ENCODE results near the gene SCUBE2.
"Not testable (repeated sequence)": the region's sequence is repeated elsewhere in the genome, so short reads cannot be mapped to it uniquely, and the experiment has no call there.

SCUBE2 gene

GRCh38 chr11:9039863-9040262, 51.5 kb downstream of the SCUBE2 start:
- DNase-seq: no peak

- DNase-seq: no peak
These were observed 52.2 kb downstream of the SCUBE2 start for GRCh38 chr11:9039198-9039597.

- DNase-seq: no peak
These were observed 52.9 kb downstream of the SCUBE2 start for GRCh38 chr11:9038541-9038940.

GRCh38 chr11:9037963-9038362, 53.4 kb downstream of the SCUBE2 start:
- DNase-seq: no peak

- DNase-seq: no peak
These were observed 54.2 kb downstream of the SCUBE2 start for GRCh38 chr11:9037046-9037780.

- DNase-seq: no peak
These were observed 60.8 kb downstream of the SCUBE2 start for GRCh38 chr11:9030601-9031000.

GRCh38 chr11:9029422-9029821, 62.0 kb downstream of the SCUBE2 start:
- DNase-seq: no peak

- no peak for DNase-seq
These were observed 62.8 kb downstream of the SCUBE2 start for GRCh38 chr11:9028581-9028980.

- DNase-seq: no peak
These were observed 66.1 kb downstream of the SCUBE2 start for GRCh38 chr11:9025101-9025850.

GRCh38 chr11:9022961-9023680, 68.3 kb downstream of the SCUBE2 start:
- no peak for DNase-seq

GRCh38 chr11:9020916-9021315, 70.5 kb downstream of the SCUBE2 start:
- DNase-seq: no peak

- no peak for DNase-seq
These were observed 71.5 kb downstream of the SCUBE2 start for GRCh38 chr11:9019861-9020260.

GRCh38 chr11:9017773-9018172, 73.6 kb downstream of the SCUBE2 start:
- no peak for DNase-seq

- no peak for DNase-seq
These were observed 74.3 kb downstream of the SCUBE2 start for GRCh38 chr11:9016916-9017642.

GRCh38 chr11:9015677-9016076, 75.7 kb downstream of the SCUBE2 start:
- peak; percentile 46 for DNase-seq

- no peak for DNase-seq
These were observed 76.6 kb downstream of the SCUBE2 start for GRCh38 chr11:9014826-9015225.

- DNase-seq: no peak
These were observed 78.0 kb downstream of the SCUBE2 start for GRCh38 chr11:9013373-9013772.

GRCh38 chr11:9009538-9009937, 81.9 kb downstream of the SCUBE2 start:
- DNase-seq: not testable (repeated sequence)

- no peak for DNase-seq
These were observed 82.7 kb downstream of the SCUBE2 start for GRCh38 chr11:9008661-9009060.

GRCh38 chr11:9008011-9008550, 83.3 kb downstream of the SCUBE2 start:
- no peak for DNase-seq

GRCh38 chr11:9005087-9005486, 86.3 kb downstream of the SCUBE2 start:
- no peak for DNase-seq

- peak; percentile 26 for DNase-seq
These were observed 87.0 kb downstream of the SCUBE2 start for GRCh38 chr11:9004183-9004926.

Measured in activated naive CD4-positive, alpha-beta T cell treated with anti-CD3 and anti-CD28 coated beads, Interleukin-2, amount 50 U/mL, for 16 hours (primary cell).